Activated CD4-positive, alpha-beta memory T cell treated with anti-CD3 and anti-CD28 coated beads for 36 hours (primary cell): ENCODE results near the gene WDR62. TPM values are rescaled to one million over a fixed set of nuclear protein-coding genes. Genes with fewer than 3 reads are reported as not detected.
"Not testable (repeated sequence)": the region's sequence is repeated elsewhere in the genome, so short reads cannot be mapped to it uniquely, and the experiment has no call there.

Source experiments
- CTCF ChIA-PET: fragments of 350-600 bp; sonication (Branson Sonifier 250); formaldehyde crosslinking; loops from one replicate; lab custom pipeline; 2021; ENCODE audit warnings: antibody characterized with exemption, inconsistent platforms; lab: Charles Lee
- POLR2A ChIA-PET: fragments of 350-600 bp; sonication (Branson Sonifier 250); formaldehyde crosslinking; loops from one replicate; lab custom pipeline; 2021; ENCODE audit warnings: antibody characterized with exemption; lab: Charles Lee
- DNase-seq: peaks from one replicate; pipeline ENCODE4 v3.0.0-alpha.2; 2020
- H3K27ac Mint-ChIP-seq: one replicate; pipeline ENCODE4 v1.8.0; 2021; ENCODE audit warnings: mixed read lengths
- H3K27me3 Mint-ChIP-seq: one replicate; pipeline ENCODE4 v1.8.0; 2021; ENCODE audit warnings: mixed read lengths
- H3K36me3 Mint-ChIP-seq: one replicate; pipeline ENCODE4 v1.8.0; 2021; ENCODE audit warnings: mixed read lengths
- H3K4me1 Mint-ChIP-seq: one replicate; pipeline ENCODE4 v1.8.0; 2021; ENCODE audit warnings: low read depth, mixed read lengths
- H3K4me3 Mint-ChIP-seq: one replicate; pipeline ENCODE4 v1.8.0; 2021; ENCODE audit warnings: mild to moderate bottlenecking, mixed read lengths
- H3K9me3 Mint-ChIP-seq: one replicate; pipeline ENCODE4 v1.8.0; 2021; ENCODE audit warnings: mixed read lengths
- intact Hi-C: fragments of 100-400 bp; cut with micrococcal nuclease; formaldehyde crosslinking; loops from one replicate; pipeline ENCODE4 v1.15.1; 2023
- total RNA-seq, 2 experiments: library from RNA; stranded (reverse); gene quantifications; one replicate each; pipeline ENCODE4 v1.2.3, GENCODE V29; 2021

WDR62 gene
- total RNA-seq, 2 experiments from 2014 or later = 16.8 to 17.7 TPM

- ChIA-PET POLR2A (no interaction called here), CTCF (no interaction called here)
- DNase-seq = no peak
- no peaks in the 10 kb centered on the region for H3K4me1 Mint-ChIP-seq
- intact Hi-C loops = no loop called here
- H3K9me3 Mint-ChIP-seq = no peaks in the 10 kb centered on the region
- H3K27ac Mint-ChIP-seq = no peak overlapping the region
- H3K36me3 Mint-ChIP-seq = peaks cover 35% of the 10 kb centered on the region
- no peak overlapping the region for H3K4me3 Mint-ChIP-seq
- H3K27me3 Mint-ChIP-seq = no peaks in the 10 kb centered on the region
These were observed 10.1 kb downstream of the WDR62 start for GRCh38 chr19:36064826-36065225.

GRCh38 chr19:36067681-36068080 is 13.0 kb downstream of the WDR62 start:
- CTCF ChIA-PET = no interaction called here
- H3K4me3 Mint-ChIP-seq = no peak overlapping the region
- no peak for DNase-seq
- no peak overlapping the region for H3K27ac Mint-ChIP-seq
- intact Hi-C loops = no loop called here
- POLR2A ChIA-PET = no interaction called here
- H3K36me3 Mint-ChIP-seq = peaks cover 36% of the 10 kb centered on the region
- no peaks in the 10 kb centered on the region for H3K9me3 Mint-ChIP-seq
- H3K27me3 Mint-ChIP-seq = no peaks in the 10 kb centered on the region
- H3K4me1 Mint-ChIP-seq = no peaks in the 10 kb centered on the region

DNA sequence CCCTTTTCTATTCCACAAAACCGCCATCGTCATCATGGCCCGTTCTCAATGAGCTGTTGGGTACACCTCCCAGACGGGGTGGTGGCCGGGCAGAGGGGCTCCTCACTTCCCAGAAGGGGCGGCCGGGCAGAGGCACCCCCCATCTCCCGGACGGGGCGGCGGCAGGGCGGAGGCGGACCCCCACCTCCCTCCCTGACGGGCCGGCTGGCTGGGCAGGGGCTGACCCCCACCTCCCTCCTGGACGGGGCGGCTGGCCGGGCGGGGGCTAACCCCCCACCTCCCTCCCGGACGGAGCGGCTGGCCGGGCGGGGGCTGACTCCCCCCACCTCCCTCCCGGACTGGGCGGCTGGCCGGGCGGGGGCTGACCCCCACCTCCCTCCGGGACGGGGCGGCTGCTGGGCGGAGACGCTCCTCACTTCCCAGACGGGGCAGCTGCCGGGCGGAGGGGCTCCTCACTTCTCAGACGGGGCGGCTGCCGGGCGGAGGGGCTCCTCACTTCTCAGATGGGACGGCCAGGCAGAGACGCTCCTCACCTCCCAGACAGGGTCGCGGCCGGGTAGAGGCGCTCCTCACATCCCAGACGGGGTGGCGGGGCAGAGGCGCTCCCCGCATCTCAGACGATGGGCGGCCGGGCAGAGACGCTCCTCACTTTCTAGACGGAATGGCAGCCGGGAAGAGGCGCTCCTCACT is 14.3 kb downstream of the WDR62 start:
- H3K36me3 Mint-ChIP-seq = peaks cover 41% of the 10 kb centered on the region

GRCh38 chr19:36072081-36072480 is 17.4 kb downstream of the WDR62 start:
- Mint-ChIP-seq H3K27me3 (no peaks in the 10 kb centered on the region), H3K9me3 (no peaks in the 10 kb centered on the region), H3K36me3 (peaks cover 31% of the 10 kb centered on the region), H3K4me3 (no peak overlapping the region), H3K4me1 (no peaks in the 10 kb centered on the region), H3K27ac (no peak overlapping the region)
- ChIA-PET POLR2A (no interaction called here), CTCF (no interaction called here)
- DNase-seq = no peak
- intact Hi-C loops = no loop called here

More for the DNA sequence above, 14.3 kb downstream of the WDR62 start:
- H3K9me3 Mint-ChIP-seq, POLR2A ChIA-PET, H3K4me3 Mint-ChIP-seq, H3K27me3 Mint-ChIP-seq, CTCF ChIA-PET, intact Hi-C loops, H3K4me1 Mint-ChIP-seq, DNase-seq, H3K27ac Mint-ChIP-seq: not testable (repeated sequence)

GRCh38 chr19:36073121-36073876 is 18.6 kb downstream of the WDR62 start:
- Mint-ChIP-seq H3K27ac (no peak overlapping the region), H3K36me3 (peaks cover 25% of the 10 kb centered on the region), H3K4me1 (no peaks in the 10 kb centered on the region), H3K9me3 (no peaks in the 10 kb centered on the region), H3K4me3 (no peak overlapping the region), H3K27me3 (no peaks in the 10 kb centered on the region)
- intact Hi-C loops = no loop called here
- DNase-seq = no peak
- POLR2A ChIA-PET = no interaction called here
- CTCF ChIA-PET = no interaction called here

DNA sequence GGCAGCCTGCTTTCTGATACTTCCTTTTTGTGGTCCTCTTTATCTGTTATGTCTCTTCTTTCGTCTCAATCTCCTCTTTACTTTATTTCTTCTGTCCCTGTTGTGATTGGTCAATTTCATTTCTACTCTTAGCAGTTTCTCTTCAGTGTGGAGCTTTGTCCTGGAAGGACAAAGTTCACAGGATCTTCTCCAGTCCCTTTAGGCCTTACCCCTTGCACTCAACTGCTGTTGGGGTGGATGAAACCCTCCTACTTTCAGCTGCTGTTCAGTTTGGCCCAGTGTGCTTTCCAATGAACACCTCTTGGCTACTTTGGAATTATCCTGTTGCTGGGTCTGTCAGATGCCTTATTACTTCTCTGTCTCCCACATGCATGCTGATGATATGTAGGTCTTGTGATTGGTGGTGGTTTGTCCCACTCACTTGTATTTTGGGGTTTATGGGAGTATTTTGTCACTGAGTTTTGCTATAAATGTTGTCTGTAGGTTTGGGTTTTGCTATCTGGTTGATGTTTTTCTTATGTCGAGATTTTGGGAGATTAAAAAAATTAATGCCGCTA is 24.8 kb downstream of the WDR62 start:
- CTCF ChIA-PET = no interaction called here

DNA sequence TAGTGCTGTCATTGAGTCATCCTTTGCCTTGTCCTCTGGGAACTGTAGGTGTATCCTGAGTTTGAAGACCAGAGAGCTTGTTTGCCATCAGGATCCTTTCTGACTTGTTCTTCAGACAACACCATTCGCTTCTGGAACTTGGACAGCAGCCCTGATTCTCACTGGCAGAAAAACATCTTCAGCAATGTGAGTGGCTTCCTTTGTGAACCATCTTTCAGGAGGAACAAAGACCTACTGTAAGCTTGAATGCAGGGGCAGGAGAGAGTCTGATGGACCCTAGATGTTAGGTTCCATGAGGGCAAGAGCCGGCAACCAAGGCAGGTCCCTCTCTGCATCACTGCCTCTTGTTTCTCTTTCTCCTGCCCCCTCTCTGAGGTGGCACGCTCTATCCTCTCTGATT is 26.7 kb downstream of the WDR62 start:
- intact Hi-C loops = no loop called here
- DNase-seq = no peak
- H3K27me3 Mint-ChIP-seq = no peaks in the 10 kb centered on the region
- H3K27ac Mint-ChIP-seq = no peak overlapping the region
- no peaks in the 10 kb centered on the region for H3K4me1 Mint-ChIP-seq
- peaks cover 37% of the 10 kb centered on the region for H3K36me3 Mint-ChIP-seq
- POLR2A ChIA-PET = no interaction called here
- H3K9me3 Mint-ChIP-seq = no peaks in the 10 kb centered on the region
- CTCF ChIA-PET = no interaction called here
- no peak overlapping the region for H3K4me3 Mint-ChIP-seq

More for the DNA sequence above, 24.8 kb downstream of the WDR62 start:
- no peak overlapping the region for H3K27ac Mint-ChIP-seq
- H3K4me3 Mint-ChIP-seq = no peak overlapping the region
- H3K9me3 Mint-ChIP-seq = no peaks in the 10 kb centered on the region
- intact Hi-C loops = no loop called here
- H3K36me3 Mint-ChIP-seq = peaks cover 35% of the 10 kb centered on the region
- no peak for DNase-seq
- H3K4me1 Mint-ChIP-seq = no peaks in the 10 kb centered on the region
- POLR2A ChIA-PET = no interaction called here
- H3K27me3 Mint-ChIP-seq = no peaks in the 10 kb centered on the region

DNA sequence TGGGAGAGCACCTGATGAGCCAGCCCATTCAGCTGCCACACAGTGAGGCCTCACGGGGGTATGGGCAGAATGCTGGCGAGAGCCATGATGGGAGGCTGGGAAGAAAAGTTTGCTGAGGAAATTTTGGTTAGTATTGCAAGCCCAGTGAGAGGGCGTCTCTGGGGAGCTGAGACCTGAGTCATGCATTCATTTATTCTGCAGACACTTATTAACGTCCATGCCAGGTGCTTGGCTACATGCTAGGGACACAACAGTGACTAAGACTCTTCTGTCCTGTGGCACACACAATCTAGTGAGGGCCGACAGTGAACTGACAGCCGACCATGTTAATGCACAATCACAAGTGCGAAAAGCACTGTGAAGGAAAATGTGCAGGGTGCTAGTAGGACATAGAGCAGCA is 27.2 kb downstream of the WDR62 start:
- ChIA-PET CTCF (no interaction called here), POLR2A (no interaction called here)
- intact Hi-C loops = no loop called here
- Mint-ChIP-seq H3K4me3 (no peak overlapping the region), H3K36me3 (peaks cover 41% of the 10 kb centered on the region), H3K4me1 (no peaks in the 10 kb centered on the region), H3K27ac (no peak overlapping the region), H3K27me3 (no peaks in the 10 kb centered on the region), H3K9me3 (no peaks in the 10 kb centered on the region)
- no peak for DNase-seq

DNA sequence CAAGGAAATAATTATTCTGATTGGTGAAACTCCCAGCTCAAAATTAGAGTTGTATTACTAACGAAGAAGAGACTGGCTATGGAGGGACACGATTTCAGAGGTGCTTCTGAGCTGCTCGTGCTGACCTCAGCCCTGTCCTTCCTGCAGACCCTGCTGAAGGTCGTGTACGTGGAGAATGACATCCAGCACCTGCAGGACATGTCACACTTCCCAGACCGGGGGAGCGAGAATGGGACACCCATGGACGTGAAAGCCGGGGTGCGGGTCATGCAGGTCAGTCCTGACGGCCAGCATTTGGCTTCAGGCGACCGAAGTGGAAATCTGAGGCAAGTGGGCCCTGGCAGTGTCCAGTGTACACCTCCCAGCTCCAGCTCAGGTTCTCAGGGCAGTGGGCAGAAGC is 28.2 kb downstream of the WDR62 start:
- Mint-ChIP-seq H3K27me3 (no peaks in the 10 kb centered on the region), H3K4me1 (no peaks in the 10 kb centered on the region), H3K36me3 (peaks cover 44% of the 10 kb centered on the region), H3K27ac (no peak overlapping the region), H3K9me3 (no peaks in the 10 kb centered on the region), H3K4me3 (no peak overlapping the region)
- CTCF ChIA-PET = no interaction called here
- DNase-seq = no peak
- intact Hi-C loops = no loop called here
- POLR2A ChIA-PET = no interaction called here

DNA sequence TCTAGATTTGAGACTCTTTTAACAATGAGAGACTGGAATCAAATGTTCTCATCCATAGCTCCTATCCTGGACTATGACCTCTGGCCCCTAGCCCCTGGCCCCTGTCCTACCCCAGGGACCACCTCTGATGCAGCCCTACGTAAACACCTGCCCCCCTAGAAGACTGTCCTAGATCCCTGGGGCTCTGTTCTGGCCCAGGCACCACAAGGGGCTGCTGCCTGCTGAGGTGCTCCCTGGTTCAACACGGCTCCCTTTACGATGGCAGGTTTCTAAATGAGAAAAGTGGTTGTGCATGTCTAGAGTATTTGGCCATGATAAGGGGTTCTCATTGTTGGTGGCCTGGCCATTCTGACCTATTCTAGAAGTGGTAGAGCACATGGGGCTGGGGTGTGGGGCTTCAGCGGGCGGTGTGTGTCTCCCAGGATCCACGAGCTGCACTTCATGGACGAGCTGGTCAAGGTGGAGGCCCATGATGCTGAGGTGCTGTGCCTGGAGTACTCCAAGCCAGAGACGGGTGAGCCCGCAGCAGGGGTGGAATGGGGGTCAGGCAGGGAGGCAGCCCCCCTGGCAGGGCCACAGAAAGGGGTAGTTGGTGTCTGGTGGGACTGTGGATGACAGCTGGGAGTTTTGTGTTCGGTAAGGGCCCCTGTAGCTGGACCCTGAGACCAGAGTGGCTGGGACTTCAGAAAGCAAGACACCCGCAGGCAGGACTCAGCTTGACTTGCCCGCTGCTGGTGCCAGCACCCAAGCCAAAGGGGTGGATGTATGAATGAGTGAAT is 29.7 kb downstream of the WDR62 start:
- Mint-ChIP-seq H3K27me3 (no peaks in the 10 kb centered on the region), H3K9me3 (no peaks in the 10 kb centered on the region), H3K4me1 (no peaks in the 10 kb centered on the region), H3K4me3 (no peak overlapping the region), H3K36me3 (peaks cover 47% of the 10 kb centered on the region), H3K27ac (no peak overlapping the region)
- ChIA-PET CTCF (no interaction called here), POLR2A (no interaction called here)
- intact Hi-C loops = no loop called here
- DNase-seq = no peak

DNA sequence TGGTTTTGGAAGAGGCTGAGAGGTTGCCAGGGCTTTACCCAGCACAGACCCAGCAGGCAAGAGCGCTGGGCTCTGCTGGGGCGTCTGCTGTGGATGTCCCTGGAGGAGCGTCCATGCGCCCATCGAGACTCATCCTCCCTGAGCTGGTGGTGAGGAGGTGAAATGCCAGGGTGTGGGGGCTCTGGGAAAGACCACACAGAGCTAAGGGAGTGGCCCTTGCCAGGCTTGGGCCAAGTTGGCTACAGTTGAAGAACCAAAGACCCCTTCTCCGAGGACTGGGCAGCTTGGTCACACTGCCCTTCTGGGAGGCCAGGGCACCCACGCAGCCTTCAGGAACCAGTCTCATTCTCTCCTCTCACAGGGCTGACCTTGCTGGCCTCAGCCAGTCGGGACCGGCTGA is 31.6 kb downstream of the WDR62 start:
- DNase-seq = no peak
- Mint-ChIP-seq H3K27ac (no peak overlapping the region), H3K9me3 (no peaks in the 10 kb centered on the region), H3K36me3 (peaks cover 49% of the 10 kb centered on the region), H3K27me3 (no peaks in the 10 kb centered on the region), H3K4me1 (no peaks in the 10 kb centered on the region), H3K4me3 (no peak overlapping the region)
- ChIA-PET POLR2A (no interaction called here), CTCF (no interaction called here)
- intact Hi-C loops = no loop called here

DNA sequence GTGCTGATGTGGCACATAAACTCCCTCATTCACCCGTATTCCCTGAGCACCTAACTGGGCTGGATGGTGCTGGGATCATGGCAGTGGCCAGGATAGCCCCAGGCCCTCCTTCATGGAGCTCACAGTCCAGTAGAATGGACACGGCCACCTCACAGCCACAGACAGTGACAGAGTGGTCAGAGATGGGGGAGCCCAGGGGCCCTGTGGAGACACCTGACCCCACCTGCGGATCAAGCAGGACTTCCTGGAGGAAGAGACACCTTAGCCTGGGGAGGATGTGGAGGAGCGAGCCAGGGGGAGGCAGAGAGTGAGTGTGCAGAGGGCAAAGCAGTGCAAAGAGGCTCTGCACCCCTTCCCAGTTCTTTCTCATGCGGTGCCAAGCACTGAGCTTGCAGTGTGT is 35.1 kb downstream of the WDR62 start:
- CTCF ChIA-PET = no interaction called here
- DNase-seq = no peak
- Mint-ChIP-seq H3K4me3 (no peak overlapping the region), H3K9me3 (no peaks in the 10 kb centered on the region), H3K36me3 (peaks cover 31% of the 10 kb centered on the region), H3K27me3 (no peaks in the 10 kb centered on the region), H3K27ac (no peak overlapping the region), H3K4me1 (peaks cover 16% of the 10 kb centered on the region)
- POLR2A ChIA-PET = no interaction called here
- intact Hi-C loops = no loop called here
